GM12878 (cell line): Measurements from ENCODE around the gene NOL4L.

Experiments
- BACH1 ChIP-seq: fragments of 450-650 bp; IDR thresholded peaks from 2 replicates; pipeline ENCODE4 v1.6.1; 2017; ENCODE audit warnings: mild to moderate bottlenecking, borderline replicate concordance
- BRCA1 ChIP-seq: IDR thresholded peaks from 2 replicates; pipeline ENCODE4 v1.6.1; 2011; ENCODE audit warnings: low read depth, low read length, improper control_type of control experiment
- TF ChIP-seq, protein P1 (sequence below), 3 experiments: IDR thresholded peaks in 2 of 3; conservative IDR thresholded peaks in 1 of 3; 2 replicates each; pipeline ENCODE4 v1.5.1; 2011; ENCODE audit warnings: low read depth in 3 of 3, low read length in 3 of 3, mild to moderate bottlenecking in 3 of 3, control low read depth in 2 of 3, moderate library complexity in 2 of 3, inconsistent platforms in 1 of 3, mixed read lengths in 1 of 3; ENCODE audit not compliant: control insufficient read depth in 2 of 3, insufficient read depth in 1 of 3; ENCODE audit errors: extremely low read depth in 1 of 3

DNA sequence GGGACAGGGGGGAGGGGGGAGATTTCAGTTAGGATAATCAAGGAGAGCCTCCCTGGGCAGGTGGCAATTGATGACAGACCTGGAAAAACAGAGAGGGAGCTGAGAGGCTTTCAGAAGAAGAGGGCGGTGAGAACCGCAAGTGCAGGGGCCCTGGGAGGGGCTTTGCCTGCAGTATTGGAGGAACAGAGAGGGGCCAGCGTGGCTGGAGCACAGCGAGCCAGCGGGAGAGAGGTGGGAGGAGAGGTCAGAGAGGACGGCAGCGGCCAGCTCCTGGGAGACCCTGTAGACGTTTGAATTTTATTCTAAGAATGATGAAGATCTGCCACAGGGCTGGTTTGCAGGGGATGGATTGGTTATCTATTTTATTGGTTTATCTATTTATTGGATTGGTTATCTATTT lies 34.5 kb upstream of the NOL4L start:
- TF ChIP-seq BACH1 (no peak), BRCA1 (no peak)
- TF ChIP-seq, protein P1, sequence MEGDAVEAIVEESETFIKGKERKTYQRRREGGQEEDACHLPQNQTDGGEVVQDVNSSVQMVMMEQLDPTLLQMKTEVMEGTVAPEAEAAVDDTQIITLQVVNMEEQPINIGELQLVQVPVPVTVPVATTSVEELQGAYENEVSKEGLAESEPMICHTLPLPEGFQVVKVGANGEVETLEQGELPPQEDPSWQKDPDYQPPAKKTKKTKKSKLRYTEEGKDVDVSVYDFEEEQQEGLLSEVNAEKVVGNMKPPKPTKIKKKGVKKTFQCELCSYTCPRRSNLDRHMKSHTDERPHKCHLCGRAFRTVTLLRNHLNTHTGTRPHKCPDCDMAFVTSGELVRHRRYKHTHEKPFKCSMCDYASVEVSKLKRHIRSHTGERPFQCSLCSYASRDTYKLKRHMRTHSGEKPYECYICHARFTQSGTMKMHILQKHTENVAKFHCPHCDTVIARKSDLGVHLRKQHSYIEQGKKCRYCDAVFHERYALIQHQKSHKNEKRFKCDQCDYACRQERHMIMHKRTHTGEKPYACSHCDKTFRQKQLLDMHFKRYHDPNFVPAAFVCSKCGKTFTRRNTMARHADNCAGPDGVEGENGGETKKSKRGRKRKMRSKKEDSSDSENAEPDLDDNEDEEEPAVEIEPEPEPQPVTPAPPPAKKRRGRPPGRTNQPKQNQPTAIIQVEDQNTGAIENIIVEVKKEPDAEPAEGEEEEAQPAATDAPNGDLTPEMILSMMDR (IDR thresholded peaks at IDR 0.05 in 2 of 3, conservative IDR thresholded peaks at IDR 0.05 in 1 of 3; ENCODE audit: control insufficient read depth in 2 of 3, extremely low read depth in 1 of 3, insufficient read depth in 1 of 3, low read depth in 3 of 3, low read length in 3 of 3), result no peak
